Epidermal melanocyte (primary cell): Measurements from ENCODE around the gene GRIN3B.

ENCODE experiments used
- DNase-seq: peaks from one replicate; pipeline ENCODE4 v3.0.0; 2011; ENCODE audit warnings: low spot score; ENCODE audit not compliant: insufficient read length

The GRIN3B gene

GRCh38 chr19:1041835-1042685 is 41.8 kb downstream of the GRIN3B start:
- DNase-seq, result no peak

GRCh38 chr19:1042689-1043511 is 42.7 kb downstream of the GRIN3B start:
- peak; percentile 6 for DNase-seq

- no peak for DNase-seq
Observed at GRCh38 chr19:1045247-1045603, 45.0 kb downstream of the GRIN3B start.

GRCh38 chr19:1046117-1046626 is 46.0 kb downstream of the GRIN3B start:
- no peak for DNase-seq

GRCh38 chr19:1046836-1047695 is 46.8 kb downstream of the GRIN3B start:
- DNase-seq, result no peak

GRCh38 chr19:1047696-1048147 is 47.5 kb downstream of the GRIN3B start:
- DNase-seq, result no peak

- no peak for DNase-seq
Observed at GRCh38 chr19:1049106-1049505, 48.9 kb downstream of the GRIN3B start.

GRCh38 chr19:1049800-1050199 is 49.6 kb downstream of the GRIN3B start:
- DNase-seq, result no peak

- DNase-seq, result no peak
Observed at GRCh38 chr19:1050989-1051788, 51.0 kb downstream of the GRIN3B start.

- no peak for DNase-seq
Observed at GRCh38 chr19:1051791-1052190, 51.6 kb downstream of the GRIN3B start.

- DNase-seq, result no peak
Observed at GRCh38 chr19:1052349-1052975, 52.2 kb downstream of the GRIN3B start.

- no peak for DNase-seq
Observed at GRCh38 chr19:1053176-1054101, 53.2 kb downstream of the GRIN3B start.

GRCh38 chr19:1054102-1055027 is 54.1 kb downstream of the GRIN3B start:
- DNase-seq, result no peak

- no peak for DNase-seq
Observed at GRCh38 chr19:1055028-1055425, 54.8 kb downstream of the GRIN3B start.

GRCh38 chr19:1055886-1056620 is 55.8 kb downstream of the GRIN3B start:
- DNase-seq, result no peak

GRCh38 chr19:1057176-1057855 is 57.1 kb downstream of the GRIN3B start:
- no peak for DNase-seq

- DNase-seq, result no peak
Observed at GRCh38 chr19:1058112-1058511, 57.9 kb downstream of the GRIN3B start.
